HL-60 (cell line): Measurements from ENCODE around the gene KIAA1217. TPM values are rescaled to one million over a fixed set of nuclear protein-coding genes. Genes with fewer than 3 reads are reported as not detected.

ENCODE experiments used
- DNase-seq, 2 experiments: peaks; one replicate each; pipeline ENCODE4 v3.0.0-alpha.2; 2010 to 2020; ENCODE audit warnings: low read depth in 1 of 2, low spot score in 1 of 2
- H3K27ac ChIP-seq: fragments of 250-450 bp; sonication (Bioruptor Pico); replicated peaks from 2 replicates; pipeline ENCODE4 v1.5.1; 2020; ENCODE audit warnings: mild to moderate bottlenecking, moderate library complexity
- H3K27me3 ChIP-seq: fragments of 250-450 bp; sonication (Bioruptor Pico); 2 replicates; pipeline ENCODE4 v1.5.1; 2021; ENCODE audit warnings: mild to moderate bottlenecking, moderate library complexity; ENCODE audit not compliant: insufficient read depth, poor library complexity, severe bottlenecking
- H3K4me3 ChIP-seq: replicated peaks from 2 replicates; pipeline ENCODE4 v1.5.1; 2011; ENCODE audit warnings: mild to moderate bottlenecking, control low read depth, low read length; ENCODE audit not compliant: insufficient read depth
- GABPA ChIP-seq: IDR thresholded peaks from 2 replicates; pipeline ENCODE4 v1.6.1; 2012; ENCODE audit warnings: low read depth
- POLR2AphosphoS5 ChIP-seq: IDR thresholded peaks from 2 replicates; pipeline ENCODE4 v1.6.1; 2012; ENCODE audit warnings: low read depth
- SPI1 ChIP-seq: IDR thresholded peaks from 2 replicates; pipeline ENCODE4 v1.6.1; 2012; ENCODE audit warnings: low read depth, mild to moderate bottlenecking, borderline replicate concordance
- microRNA-seq: library from miRNA; unstranded; fragments of <30 nt; microRNA quantifications from one replicate; pipeline ENCODE4, GENCODE V29; 2018
- TF ChIP-seq, protein P1 (sequence below): IDR thresholded peaks from 2 replicates; pipeline ENCODE4 v1.6.1; 2012; ENCODE audit warnings: low read depth; ENCODE audit not compliant: insufficient replicate concordance
- TF ChIP-seq, protein P2 (sequence below): IDR thresholded peaks from one replicate; pipeline ENCODE4 v1.5.1; 2011; ENCODE audit warnings: low read length, control low read depth, inconsistent platforms; ENCODE audit not compliant: insufficient read depth

Gene KIAA1217

DNA sequence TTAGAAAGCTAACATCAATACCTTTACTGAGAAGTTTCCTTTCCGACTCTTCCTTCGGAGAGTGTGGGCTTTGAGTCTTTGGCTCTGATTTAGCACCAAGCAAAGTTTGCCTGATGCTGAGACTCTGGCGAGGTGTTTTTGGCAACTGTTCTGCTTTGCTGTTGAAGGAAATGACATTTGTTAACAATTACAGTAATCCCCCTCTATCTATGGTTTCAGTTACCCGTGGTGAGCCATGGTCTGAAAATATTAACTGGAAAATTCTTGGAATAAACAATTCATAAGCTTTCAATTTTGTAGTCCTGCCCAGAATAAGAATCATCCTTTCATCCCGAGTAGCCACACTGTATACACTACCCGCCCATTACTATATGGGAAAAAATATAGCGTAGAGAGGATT, 388.5 kb downstream of the KIAA1217 start:
- no peak overlapping the region for H3K27ac ChIP-seq
- TF ChIP-seq, protein P1, sequence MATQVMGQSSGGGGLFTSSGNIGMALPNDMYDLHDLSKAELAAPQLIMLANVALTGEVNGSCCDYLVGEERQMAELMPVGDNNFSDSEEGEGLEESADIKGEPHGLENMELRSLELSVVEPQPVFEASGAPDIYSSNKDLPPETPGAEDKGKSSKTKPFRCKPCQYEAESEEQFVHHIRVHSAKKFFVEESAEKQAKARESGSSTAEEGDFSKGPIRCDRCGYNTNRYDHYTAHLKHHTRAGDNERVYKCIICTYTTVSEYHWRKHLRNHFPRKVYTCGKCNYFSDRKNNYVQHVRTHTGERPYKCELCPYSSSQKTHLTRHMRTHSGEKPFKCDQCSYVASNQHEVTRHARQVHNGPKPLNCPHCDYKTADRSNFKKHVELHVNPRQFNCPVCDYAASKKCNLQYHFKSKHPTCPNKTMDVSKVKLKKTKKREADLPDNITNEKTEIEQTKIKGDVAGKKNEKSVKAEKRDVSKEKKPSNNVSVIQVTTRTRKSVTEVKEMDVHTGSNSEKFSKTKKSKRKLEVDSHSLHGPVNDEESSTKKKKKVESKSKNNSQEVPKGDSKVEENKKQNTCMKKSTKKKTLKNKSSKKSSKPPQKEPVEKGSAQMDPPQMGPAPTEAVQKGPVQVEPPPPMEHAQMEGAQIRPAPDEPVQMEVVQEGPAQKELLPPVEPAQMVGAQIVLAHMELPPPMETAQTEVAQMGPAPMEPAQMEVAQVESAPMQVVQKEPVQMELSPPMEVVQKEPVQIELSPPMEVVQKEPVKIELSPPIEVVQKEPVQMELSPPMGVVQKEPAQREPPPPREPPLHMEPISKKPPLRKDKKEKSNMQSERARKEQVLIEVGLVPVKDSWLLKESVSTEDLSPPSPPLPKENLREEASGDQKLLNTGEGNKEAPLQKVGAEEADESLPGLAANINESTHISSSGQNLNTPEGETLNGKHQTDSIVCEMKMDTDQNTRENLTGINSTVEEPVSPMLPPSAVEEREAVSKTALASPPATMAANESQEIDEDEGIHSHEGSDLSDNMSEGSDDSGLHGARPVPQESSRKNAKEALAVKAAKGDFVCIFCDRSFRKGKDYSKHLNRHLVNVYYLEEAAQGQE, result no peak
- no peak for TF ChIP-seq GABPA
- TF ChIP-seq, protein P2, sequence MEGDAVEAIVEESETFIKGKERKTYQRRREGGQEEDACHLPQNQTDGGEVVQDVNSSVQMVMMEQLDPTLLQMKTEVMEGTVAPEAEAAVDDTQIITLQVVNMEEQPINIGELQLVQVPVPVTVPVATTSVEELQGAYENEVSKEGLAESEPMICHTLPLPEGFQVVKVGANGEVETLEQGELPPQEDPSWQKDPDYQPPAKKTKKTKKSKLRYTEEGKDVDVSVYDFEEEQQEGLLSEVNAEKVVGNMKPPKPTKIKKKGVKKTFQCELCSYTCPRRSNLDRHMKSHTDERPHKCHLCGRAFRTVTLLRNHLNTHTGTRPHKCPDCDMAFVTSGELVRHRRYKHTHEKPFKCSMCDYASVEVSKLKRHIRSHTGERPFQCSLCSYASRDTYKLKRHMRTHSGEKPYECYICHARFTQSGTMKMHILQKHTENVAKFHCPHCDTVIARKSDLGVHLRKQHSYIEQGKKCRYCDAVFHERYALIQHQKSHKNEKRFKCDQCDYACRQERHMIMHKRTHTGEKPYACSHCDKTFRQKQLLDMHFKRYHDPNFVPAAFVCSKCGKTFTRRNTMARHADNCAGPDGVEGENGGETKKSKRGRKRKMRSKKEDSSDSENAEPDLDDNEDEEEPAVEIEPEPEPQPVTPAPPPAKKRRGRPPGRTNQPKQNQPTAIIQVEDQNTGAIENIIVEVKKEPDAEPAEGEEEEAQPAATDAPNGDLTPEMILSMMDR, result no peak
- no peak for TF ChIP-seq SPI1
- TF ChIP-seq POLR2AphosphoS5, result no peak
- H3K4me3 ChIP-seq, result no peak overlapping the region
- no peaks in the 10 kb centered on the region for H3K27me3 ChIP-seq
- no peak for DNase-seq

Small RNA genes within 50 kb of the gene (microRNA-seq; reads per million reads assigned to microRNA genes)
- not detected for gene MIR603
